Neural cell (in vitro differentiated cells): ENCODE data around the gene GFAP. TPM values are rescaled to one million over a fixed set of nuclear protein-coding genes. Genes with fewer than 3 reads are reported as not detected.

ENCODE experiments used
- H2AFZ ChIP-seq: fragments of 200-600, 300-800 bp; sonication (generic), shearing (Covaris generic); 2 replicates; pipeline ENCODE4 v1.6.0; 2014; ENCODE audit warnings: low read depth, mild to moderate bottlenecking, antibody characterized with exemption, low read length, moderate library complexity
- H3F3A ChIP-seq: fragments of 200-600 bp; shearing (Covaris generic); 2 replicates; pipeline ENCODE4 v1.6.1; 2016; ENCODE audit warnings: mild to moderate bottlenecking, moderate library complexity, mixed read lengths, antibody characterized with exemption, low read length; ENCODE audit not compliant: insufficient read depth, poor library complexity, severe bottlenecking
- H3K27ac ChIP-seq: fragments of 200-600, 300-800 bp; sonication (generic), shearing (Covaris generic); 2 replicates; pipeline ENCODE4 v1.5.1; 2014; ENCODE audit warnings: mild to moderate bottlenecking, low read length, moderate library complexity
- H3K27me3 ChIP-seq: fragments of 300-800, 200-600 bp; sonication (generic), shearing (Covaris generic); 2 replicates; pipeline ENCODE4 v1.6.0; 2014; ENCODE audit warnings: mild to moderate bottlenecking, low read depth, low read length, moderate library complexity; ENCODE audit not compliant: insufficient read depth
- H3K36me3 ChIP-seq: fragments of 300-800, 200-600 bp; sonication (generic), shearing (Covaris generic); 2 replicates; pipeline ENCODE4 v1.5.1; 2014; ENCODE audit warnings: mild to moderate bottlenecking, antibody characterized with exemption, low read length, moderate library complexity; ENCODE audit not compliant: insufficient read depth
- H3K4me2 ChIP-seq: fragments of 300-800, 200-600 bp; sonication (generic), shearing (Covaris generic); 2 replicates; pipeline ENCODE4 v1.6.0; 2014; ENCODE audit warnings: mild to moderate bottlenecking, low read length
- H3K4me3 ChIP-seq: fragments of 300-800, 200-600 bp; sonication (generic), shearing (Covaris generic); 2 replicates; pipeline ENCODE4 v1.5.1; 2014; ENCODE audit warnings: mild to moderate bottlenecking, low read length, moderate library complexity
- H3K79me2 ChIP-seq: fragments of 200-600 bp; shearing (Covaris generic); replicated peaks from 2 replicates; pipeline ENCODE4 v1.6.0; 2014; ENCODE audit warnings: mild to moderate bottlenecking, low read length, moderate library complexity; ENCODE audit not compliant: insufficient read depth
- H3K9ac ChIP-seq: fragments of 300-800, 200-600 bp; sonication (generic), shearing (Covaris generic); 2 replicates; pipeline ENCODE4 v1.6.1; 2016; ENCODE audit warnings: mild to moderate bottlenecking, low read length, mixed read lengths
- H3K9me2 ChIP-seq: fragments of 200-600 bp; shearing (Covaris generic); 2 replicates; pipeline ENCODE4 v1.6.1; 2016; ENCODE audit warnings: mild to moderate bottlenecking, low read length, mixed read lengths; ENCODE audit not compliant: insufficient read depth
- H3K9me3 ChIP-seq: fragments of 200-600, 300-800 bp; sonication (generic), shearing (Covaris generic); 2 replicates; pipeline ENCODE4 v1.6.1; 2016; ENCODE audit warnings: mild to moderate bottlenecking, mixed run types, low read length, moderate library complexity, mixed read lengths
- H4K20me1 ChIP-seq: fragments of 200-600 bp; shearing (Covaris generic); 2 replicates; pipeline ENCODE4 v1.6.1; 2016; ENCODE audit warnings: mild to moderate bottlenecking, mixed run types; ENCODE audit not compliant: insufficient read depth
- CTCF ChIP-seq: fragments of 450-650 bp; IDR thresholded peaks from 2 replicates; pipeline ENCODE4 v1.5.1; 2014; ENCODE audit warnings: antibody characterized with exemption, mild to moderate bottlenecking, moderate library complexity; ENCODE audit not compliant: poor library complexity, severe bottlenecking
- EP300 ChIP-seq: fragments of 450-650 bp; conservative IDR thresholded peaks from 2 replicates; pipeline ENCODE4 v1.6.1; 2014; ENCODE audit warnings: antibody characterized with exemption, mild to moderate bottlenecking, moderate library complexity; ENCODE audit not compliant: poor library complexity, severe bottlenecking
- EZH2 ChIP-seq: fragments of 200-600, 300-800 bp; shearing (Covaris generic), sonication (generic); IDR thresholded peaks from 2 replicates; pipeline ENCODE4 v1.6.1; 2014; ENCODE audit warnings: antibody characterized with exemption, low read length, borderline replicate concordance, mild to moderate bottlenecking; ENCODE audit not compliant: insufficient read depth, poor library complexity, severe bottlenecking
- MXI1 ChIP-seq: fragments of 450-650 bp; conservative IDR thresholded peaks from 2 replicates; pipeline ENCODE4 v1.6.1; 2014; ENCODE audit warnings: antibody characterized with exemption, mild to moderate bottlenecking; ENCODE audit not compliant: poor library complexity, severe bottlenecking
- POLR2AphosphoS5 ChIP-seq: IDR thresholded peaks from 2 replicates; pipeline ENCODE4 v1.6.1; 2012
- RAD21 ChIP-seq: fragments of 450-650 bp; conservative IDR thresholded peaks from 2 replicates; pipeline ENCODE4 v1.6.1; 2014; ENCODE audit warnings: antibody characterized with exemption, mild to moderate bottlenecking, moderate library complexity
- SMC3 ChIP-seq: fragments of 450-650 bp; conservative IDR thresholded peaks from 2 replicates; pipeline ENCODE4 v1.6.1; 2014; ENCODE audit warnings: antibody characterized with exemption, mild to moderate bottlenecking, moderate library complexity; ENCODE audit not compliant: poor library complexity
- TAF1 ChIP-seq: IDR thresholded peaks from 2 replicates; pipeline ENCODE4 v1.6.1; 2012; ENCODE audit warnings: low read depth
- polyA plus RNA-seq: library from polyadenylated mRNA; depleted of rRNA; stranded (reverse); fragments of >200 nt; gene quantifications from 2 replicates; pipeline ENCODE4 v1.2.3, GENCODE V29; 2014
- TF ChIP-seq, protein P1 (sequence below): IDR thresholded peaks from 2 replicates; pipeline ENCODE4 v1.6.1; 2012; ENCODE audit warnings: borderline replicate concordance

GFAP gene
- polyA plus RNA-seq, 1 donor from 2014 or later: not detected

- Histone ChIP-seq H3K9ac (no peak overlapping the region), H2AFZ (no peak overlapping the region), H3F3A (no peaks in the 10 kb centered on the region), H3K27me3 (no peaks in the 10 kb centered on the region), H3K79me2 (no peaks in the 10 kb centered on the region), H4K20me1 (no peaks in the 10 kb centered on the region), H3K9me2 (no peaks in the 10 kb centered on the region), H3K9me3 (no peaks in the 10 kb centered on the region), H3K4me2 (no peak overlapping the region), H3K4me3 (no peak overlapping the region), H3K27ac (no peak overlapping the region), H3K36me3 (no peaks in the 10 kb centered on the region)
- TF ChIP-seq MXI1 (no peak), EP300 (no peak), EZH2 (no peak), POLR2AphosphoS5 (no peak), RAD21 (no peak), SMC3 (no peak), CTCF (no peak), TAF1 (no peak)
- TF ChIP-seq, protein P1, sequence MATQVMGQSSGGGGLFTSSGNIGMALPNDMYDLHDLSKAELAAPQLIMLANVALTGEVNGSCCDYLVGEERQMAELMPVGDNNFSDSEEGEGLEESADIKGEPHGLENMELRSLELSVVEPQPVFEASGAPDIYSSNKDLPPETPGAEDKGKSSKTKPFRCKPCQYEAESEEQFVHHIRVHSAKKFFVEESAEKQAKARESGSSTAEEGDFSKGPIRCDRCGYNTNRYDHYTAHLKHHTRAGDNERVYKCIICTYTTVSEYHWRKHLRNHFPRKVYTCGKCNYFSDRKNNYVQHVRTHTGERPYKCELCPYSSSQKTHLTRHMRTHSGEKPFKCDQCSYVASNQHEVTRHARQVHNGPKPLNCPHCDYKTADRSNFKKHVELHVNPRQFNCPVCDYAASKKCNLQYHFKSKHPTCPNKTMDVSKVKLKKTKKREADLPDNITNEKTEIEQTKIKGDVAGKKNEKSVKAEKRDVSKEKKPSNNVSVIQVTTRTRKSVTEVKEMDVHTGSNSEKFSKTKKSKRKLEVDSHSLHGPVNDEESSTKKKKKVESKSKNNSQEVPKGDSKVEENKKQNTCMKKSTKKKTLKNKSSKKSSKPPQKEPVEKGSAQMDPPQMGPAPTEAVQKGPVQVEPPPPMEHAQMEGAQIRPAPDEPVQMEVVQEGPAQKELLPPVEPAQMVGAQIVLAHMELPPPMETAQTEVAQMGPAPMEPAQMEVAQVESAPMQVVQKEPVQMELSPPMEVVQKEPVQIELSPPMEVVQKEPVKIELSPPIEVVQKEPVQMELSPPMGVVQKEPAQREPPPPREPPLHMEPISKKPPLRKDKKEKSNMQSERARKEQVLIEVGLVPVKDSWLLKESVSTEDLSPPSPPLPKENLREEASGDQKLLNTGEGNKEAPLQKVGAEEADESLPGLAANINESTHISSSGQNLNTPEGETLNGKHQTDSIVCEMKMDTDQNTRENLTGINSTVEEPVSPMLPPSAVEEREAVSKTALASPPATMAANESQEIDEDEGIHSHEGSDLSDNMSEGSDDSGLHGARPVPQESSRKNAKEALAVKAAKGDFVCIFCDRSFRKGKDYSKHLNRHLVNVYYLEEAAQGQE: no peak
Observed at GRCh38 chr17:44904001-44904984, 11.0 kb downstream of the GFAP start.

DNA sequence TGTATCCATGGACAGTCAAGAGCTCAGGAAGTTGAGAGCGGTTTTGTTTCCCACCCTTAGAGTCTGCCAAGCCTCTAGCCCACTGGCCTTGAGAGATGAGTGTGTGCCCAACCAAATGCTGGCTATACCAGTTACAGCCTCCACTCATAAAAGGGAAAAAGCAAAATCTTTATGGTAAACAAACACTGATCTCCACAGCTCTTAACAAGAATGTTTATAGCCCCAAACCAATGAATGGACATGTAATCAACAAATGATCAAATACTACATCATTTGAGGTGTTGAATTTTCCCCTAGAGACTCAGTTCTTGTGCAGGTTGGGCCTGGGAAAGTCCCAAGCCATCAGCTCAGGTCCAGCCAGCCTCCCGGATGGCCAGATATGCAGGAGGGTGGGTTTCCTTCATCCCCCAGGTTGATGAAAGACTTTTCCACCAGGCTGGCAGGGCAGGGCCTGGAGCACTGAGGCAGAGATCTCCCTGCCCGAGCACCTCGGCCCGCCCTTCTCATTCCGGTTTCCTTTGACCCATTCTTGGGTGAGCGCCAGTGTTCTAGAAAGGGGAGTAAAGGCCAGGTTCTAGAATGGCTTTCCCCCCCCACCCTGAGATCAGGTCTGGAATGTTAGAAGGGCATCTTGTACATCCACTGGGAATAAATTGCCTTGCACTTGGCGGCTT lies 12.2 kb downstream of the GFAP start:
- no peaks in the 10 kb centered on the region for H3F3A ChIP-seq
- H3K4me3 ChIP-seq: no peak overlapping the region
- no peak overlapping the region for H2AFZ ChIP-seq
- H3K27me3 ChIP-seq: no peaks in the 10 kb centered on the region
- H3K27ac ChIP-seq: no peak overlapping the region
- H3K4me2 ChIP-seq: no peak overlapping the region
- TF ChIP-seq POLR2AphosphoS5 (no peak), RAD21 (no peak), CTCF (no peak), TAF1 (no peak), MXI1 (no peak), EZH2 (no peak), EP300 (no peak), SMC3 (no peak)
- TF ChIP-seq, protein P1: no peak
- H3K9me2 ChIP-seq: no peaks in the 10 kb centered on the region
- no peak overlapping the region for H3K9ac ChIP-seq
- peaks cover 6% of the 10 kb centered on the region for H3K79me2 ChIP-seq
- no peaks in the 10 kb centered on the region for H3K9me3 ChIP-seq
- no peaks in the 10 kb centered on the region for H4K20me1 ChIP-seq
- no peaks in the 10 kb centered on the region for H3K36me3 ChIP-seq
